ENCODE measurements around the gene SOX12.
"Not testable (repeated sequence)": the region's sequence is repeated elsewhere in the genome, so short reads cannot be mapped to it uniquely, and the experiment has no call there.

The SOX12 gene

DNA sequence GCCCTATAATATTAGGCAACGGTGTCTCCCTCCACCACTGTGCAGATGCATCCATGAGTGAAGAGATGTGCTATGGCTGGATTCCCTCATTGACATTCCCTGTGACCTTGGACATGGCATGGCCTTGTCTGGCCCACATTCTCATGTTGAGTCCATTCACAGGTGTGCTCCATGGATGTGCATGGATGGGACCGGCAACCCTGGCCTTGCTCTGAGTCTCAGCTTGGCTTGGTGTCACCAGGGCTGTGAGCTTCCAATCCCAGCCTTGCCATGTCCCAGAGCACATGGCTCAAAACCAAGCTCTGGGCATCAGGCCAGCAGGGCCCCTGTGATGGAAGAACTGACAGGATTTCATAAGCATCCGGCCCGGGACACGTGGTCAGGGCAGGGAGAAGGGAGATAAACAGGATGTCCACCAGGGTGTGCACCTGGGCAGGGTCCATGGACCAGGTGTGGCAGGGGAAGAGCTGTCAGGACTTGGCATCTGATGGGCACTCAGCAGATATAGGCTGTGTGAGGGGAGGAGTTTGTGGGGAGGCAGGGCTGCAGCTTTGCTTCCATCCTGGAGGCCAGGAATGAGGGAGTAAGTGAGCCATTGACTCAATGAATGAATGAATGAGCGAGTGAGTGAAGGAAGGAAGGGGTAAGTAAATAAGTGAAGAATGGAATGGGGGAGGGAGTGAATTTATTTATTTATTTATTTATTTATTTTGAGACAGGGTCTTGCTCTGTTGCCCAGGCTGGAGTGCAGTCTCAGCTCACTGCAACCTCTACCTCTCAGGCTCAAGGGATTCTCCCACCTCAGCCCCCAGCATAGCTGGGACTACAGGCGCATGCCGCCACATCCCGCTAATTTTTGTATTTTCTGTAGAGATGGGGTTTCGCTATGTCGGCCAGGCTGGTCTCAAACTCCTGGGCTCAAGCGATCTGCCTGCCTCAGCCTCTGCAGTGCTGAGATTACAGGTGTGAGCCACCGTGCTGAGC, 37.2 kb downstream of the SOX12 start:
- DNase-seq (ENCODE audit: low read depth): peak; percentile 75

GRCh38 chr20:363319-364078, 38.1 kb downstream of the SOX12 start:
- DNase-seq (ENCODE audit: low read depth): peak; percentile 49

DNA sequence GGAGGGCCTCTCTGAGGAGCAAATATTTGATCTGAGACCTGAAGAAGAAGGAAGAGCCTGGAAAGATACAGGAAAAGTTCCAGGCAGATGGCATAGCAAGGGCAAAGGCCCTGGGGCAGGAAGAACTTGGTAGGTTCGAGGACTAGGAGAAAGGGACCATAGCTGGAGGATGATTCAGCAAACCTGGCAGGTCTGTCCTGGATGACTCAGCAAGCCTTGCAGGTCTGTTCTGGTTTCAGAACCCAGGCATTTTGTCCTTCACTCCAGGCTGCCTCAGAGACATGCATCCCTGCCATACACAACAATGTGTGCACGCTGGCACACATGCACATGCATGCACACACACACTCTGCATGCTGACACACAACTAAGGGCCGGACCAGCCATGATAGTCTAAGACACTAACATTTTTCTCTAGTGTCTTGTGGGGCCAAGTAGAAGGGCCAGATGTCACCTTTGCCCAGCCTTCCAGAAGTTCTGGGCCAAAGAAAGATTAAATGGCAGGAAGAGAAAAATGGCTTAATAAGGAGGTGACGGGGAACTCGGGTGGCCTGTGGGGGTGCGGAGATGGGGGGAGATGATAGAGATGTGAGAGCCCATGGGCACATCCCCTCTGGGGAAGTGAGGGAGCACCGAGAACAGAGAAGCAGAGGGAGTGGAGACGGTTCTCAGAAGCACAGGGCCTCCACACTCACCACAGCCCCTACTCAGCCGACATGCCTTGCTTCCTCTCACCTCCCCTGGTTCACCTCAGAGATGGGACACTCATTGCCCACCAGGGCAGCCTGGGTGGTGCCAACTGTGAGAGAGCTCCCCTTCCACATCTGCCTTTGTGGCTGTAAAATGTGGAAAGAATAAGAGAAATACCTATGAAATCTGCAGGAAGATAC, 39.8 kb downstream of the SOX12 start:
- peak; percentile 77 for DNase-seq (ENCODE audit: low read depth)

DNA sequence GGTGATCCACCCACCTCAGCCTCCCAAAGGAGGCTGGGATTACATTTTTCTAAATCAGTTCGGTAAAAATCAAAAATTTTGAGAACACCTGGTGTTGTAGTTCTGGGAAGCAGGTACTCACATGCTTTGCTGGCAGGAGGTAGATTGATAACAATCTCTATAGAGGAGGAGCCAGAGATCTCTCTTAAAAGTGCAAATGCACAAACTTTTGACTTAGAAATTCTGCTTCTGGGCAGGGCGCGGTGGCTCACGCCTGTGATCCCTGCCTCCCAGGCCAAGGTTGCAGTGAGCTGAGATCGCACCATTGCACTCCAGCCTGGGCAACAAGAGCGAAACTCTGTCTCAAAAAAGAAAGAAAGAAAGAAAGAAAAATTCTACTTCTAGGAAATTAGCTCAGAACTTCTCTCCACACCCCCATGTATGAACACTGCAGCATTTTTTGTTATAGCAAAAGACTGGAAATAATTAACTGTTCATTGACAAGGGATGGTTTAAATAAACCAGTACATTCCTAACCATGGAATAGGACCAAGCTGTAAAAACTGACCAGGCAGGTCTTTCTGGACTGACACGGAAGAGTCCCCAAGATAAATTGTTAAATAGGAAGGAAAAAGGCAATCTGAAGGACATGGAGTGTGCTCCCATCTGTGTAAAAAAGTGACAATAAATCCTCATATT, 40.8 kb downstream of the SOX12 start:
- DNase-seq (ENCODE audit: low read depth): no peak

- DNase-seq (ENCODE audit: low read depth): no peak
Measured at GRCh38 chr20:366719-367485, 41.5 kb downstream of the SOX12 start.

- DNase-seq (ENCODE audit: low read depth): no peak
Measured at GRCh38 chr20:367486-367887, 42.1 kb downstream of the SOX12 start.

GRCh38 chr20:368915-369314, 43.6 kb downstream of the SOX12 start:
- no peak for DNase-seq (ENCODE audit: low read depth)

GRCh38 chr20:370151-370600, 44.8 kb downstream of the SOX12 start:
- DNase-seq (ENCODE audit: low read depth): no peak

DNA sequence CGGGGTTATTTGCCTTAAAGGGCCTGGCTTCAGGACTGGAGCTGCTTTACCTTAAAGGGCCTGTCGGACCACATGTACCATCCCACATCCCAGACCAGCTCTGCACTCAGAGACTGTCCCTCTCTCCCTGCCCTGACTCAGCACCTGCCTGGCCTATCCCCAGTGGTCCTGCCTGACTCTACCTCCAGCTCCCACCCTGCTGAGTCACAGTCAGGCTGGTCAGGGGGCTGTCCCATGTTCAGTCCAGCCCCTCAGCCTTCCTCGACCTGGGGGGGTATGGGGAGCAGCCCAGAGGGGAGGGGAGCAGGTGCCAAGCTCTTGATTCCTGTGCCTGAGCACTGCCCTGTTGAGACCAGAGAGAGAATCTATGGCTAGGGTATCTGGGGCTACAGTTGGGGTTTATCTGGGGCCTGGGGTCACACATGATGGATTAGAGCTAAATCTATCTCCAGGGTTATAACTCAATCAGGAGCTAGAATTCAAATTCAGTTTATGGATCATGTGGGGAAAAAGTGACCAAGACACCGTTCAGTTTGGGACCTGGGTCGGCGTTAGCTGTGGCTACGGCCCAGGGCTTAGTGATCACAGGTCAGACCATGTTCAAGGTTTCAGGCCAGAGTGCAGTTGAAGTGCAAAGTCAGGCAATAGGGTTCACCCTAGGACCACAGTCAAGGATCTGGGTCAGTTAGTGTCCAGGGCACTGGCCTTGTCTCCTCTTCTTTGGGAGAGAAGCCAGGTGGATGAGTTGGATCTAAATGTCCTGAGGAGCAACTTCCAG, 45.8 kb downstream of the SOX12 start:
- DNase-seq (ENCODE audit: low read depth): no peak

GRCh38 chr20:371755-372542, 46.6 kb downstream of the SOX12 start:
- DNase-seq (ENCODE audit: low read depth): peak; percentile 94

DNA sequence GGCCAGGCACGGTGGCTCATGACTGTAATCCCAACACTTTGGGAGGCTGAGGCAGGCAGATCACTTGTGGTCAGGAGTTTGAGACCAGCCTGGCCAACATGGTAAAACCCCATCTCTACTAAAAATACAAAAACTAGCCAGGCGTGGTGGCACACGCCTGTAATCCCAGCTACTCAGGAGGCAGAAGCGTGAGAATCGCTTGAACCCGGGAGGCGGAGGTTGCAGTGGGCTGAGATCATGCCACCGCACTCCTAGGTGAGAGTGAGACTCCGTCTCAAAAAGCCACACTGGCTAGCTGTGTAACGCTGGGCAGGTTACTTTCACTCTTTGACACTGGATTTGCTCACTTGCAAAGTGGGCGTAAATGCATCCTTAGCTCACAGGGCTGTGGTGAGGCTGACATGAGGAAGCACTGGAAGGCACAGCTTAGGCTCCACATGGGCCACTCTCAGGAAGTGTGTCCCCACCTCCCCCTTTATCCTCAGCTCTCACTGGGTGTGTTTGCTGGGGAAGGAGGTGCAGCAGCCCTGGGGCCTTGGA, 47.3 kb downstream of the SOX12 start:
- not testable (repeated sequence) for DNase-seq (ENCODE audit: low read depth)

GRCh38 chr20:373171-373890, 48.0 kb downstream of the SOX12 start:
- peak; percentile 82 for DNase-seq (ENCODE audit: low read depth)

DNA sequence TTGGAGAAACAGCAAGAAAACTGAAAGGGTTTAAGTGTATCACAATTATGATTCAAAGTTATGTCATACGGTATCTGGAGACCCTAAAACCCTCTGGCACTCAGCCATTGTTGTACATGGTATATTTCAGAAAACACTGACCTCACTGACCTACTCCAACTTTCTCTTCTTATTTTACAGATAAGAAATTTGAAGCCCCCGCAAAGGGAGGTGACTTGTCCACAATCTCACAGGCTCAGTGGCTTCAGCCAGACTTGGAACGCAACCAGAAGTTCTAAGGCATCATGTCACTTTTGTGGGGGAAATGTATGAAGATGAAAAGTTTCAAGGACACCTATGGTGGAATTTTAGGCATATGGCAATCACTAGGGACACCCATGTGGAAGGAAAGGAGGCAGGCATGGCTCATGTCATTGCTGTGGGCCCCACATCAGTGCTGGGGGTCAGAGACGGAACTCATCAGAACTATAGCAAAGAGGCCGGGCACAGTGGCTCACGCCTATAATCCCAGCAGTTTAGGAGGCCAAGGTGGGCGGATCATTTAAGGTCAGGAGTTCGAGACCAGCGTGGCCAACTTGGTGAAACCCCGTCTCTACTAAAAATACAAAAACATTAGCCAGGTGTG, 50.0 kb downstream of the SOX12 start:
- no peak for DNase-seq (ENCODE audit: low read depth)

GRCh38 chr20:376089-376488, 50.7 kb downstream of the SOX12 start:
- no peak for DNase-seq (ENCODE audit: low read depth)

DNA sequence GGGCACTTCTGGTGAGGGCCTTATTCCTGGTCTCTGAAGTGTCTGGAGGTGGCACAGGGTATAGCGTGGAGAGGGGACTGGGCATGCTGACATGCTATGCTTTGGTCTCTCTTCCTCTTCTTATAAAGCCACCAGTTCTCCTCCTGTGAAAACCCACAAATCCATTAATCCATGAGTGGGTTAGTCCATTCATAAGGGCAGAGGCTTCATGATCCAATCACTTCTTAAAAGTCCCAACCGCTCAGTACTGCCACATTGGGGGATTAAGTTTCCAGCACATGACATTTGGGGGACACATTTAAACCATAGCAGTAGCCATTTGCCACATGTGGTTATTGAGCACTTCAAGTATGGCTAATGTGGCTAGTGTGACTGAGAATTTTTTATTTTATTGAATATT, 51.4 kb downstream of the SOX12 start:
- no peak for DNase-seq (ENCODE audit: low read depth)

DNA sequence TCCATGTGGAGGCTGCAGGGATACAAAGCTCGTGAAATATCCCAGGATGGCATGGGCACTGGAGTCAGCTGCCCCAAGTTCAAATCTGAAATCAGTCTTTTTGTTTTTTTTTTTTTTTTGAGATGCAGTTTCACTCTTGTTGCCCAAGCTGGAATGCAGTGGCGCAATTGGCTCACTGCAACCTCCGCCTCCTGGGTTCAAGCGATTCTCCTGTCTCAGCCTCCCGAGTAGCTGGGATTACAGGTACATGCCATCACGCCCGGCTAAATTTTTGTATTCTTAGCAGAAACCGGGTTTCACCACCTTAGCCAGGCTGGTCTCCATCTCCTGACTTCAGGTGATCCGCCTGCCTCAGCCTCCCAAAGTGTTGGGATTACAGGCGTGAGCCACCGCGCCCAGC, 52.2 kb downstream of the SOX12 start:
- not testable (repeated sequence) for DNase-seq (ENCODE audit: low read depth)

GRCh38 chr20:378961-379336, 53.6 kb downstream of the SOX12 start:
- no peak for DNase-seq (ENCODE audit: low read depth)

All from ELR (cell line).